Skeletal muscle satellite cell (primary cell): ENCODE results near the gene FNBP1L.

Source experiments
- H3K27me3 ChIP-seq: 2 replicates; pipeline ENCODE4 v1.7.0; 2013; ENCODE audit warnings: low read length; ENCODE audit not compliant: control insufficient read depth, insufficient read depth
- H3K36me3 ChIP-seq: 2 replicates; pipeline ENCODE4 v1.7.0; 2013; ENCODE audit warnings: mild to moderate bottlenecking, control low read depth, low read length; ENCODE audit not compliant: insufficient read depth
- H3K4me1 ChIP-seq: 2 replicates; pipeline ENCODE4 v1.7.0; 2013; ENCODE audit warnings: low read length; ENCODE audit not compliant: control insufficient read depth, insufficient read depth
- H3K4me2 ChIP-seq: 2 replicates; pipeline ENCODE4 v1.7.0; 2013; ENCODE audit warnings: mild to moderate bottlenecking, low read length
- H3K4me3 ChIP-seq: 2 replicates; pipeline ENCODE4 v1.7.0; 2013; ENCODE audit warnings: low read length
- H3K9ac ChIP-seq: 2 replicates; pipeline ENCODE4 v1.7.0; 2013; ENCODE audit warnings: mild to moderate bottlenecking, low read depth, low read length, moderate library complexity
- H3K9me3 ChIP-seq: replicated peaks from 2 replicates; pipeline ENCODE4 v1.7.0; 2013; ENCODE audit warnings: mild to moderate bottlenecking, control low read depth, low read length

FNBP1L gene

GRCh38 chr1:93559695-93560094, 111.8 kb downstream of the FNBP1L start:
- H3K4me1 ChIP-seq: peaks cover 10% of the 10 kb centered on the region
- no peaks in the 10 kb centered on the region for H3K9me3 ChIP-seq
- no peak overlapping the region for H3K4me2 ChIP-seq
- H3K4me3 ChIP-seq: no peak overlapping the region
- H3K36me3 ChIP-seq: peaks cover 55% of the 10 kb centered on the region
- H3K9ac ChIP-seq: no peak overlapping the region
- H3K27me3 ChIP-seq: no peaks in the 10 kb centered on the region

- peaks cover 10% of the 10 kb centered on the region for H3K4me1 ChIP-seq
- H3K9ac ChIP-seq: no peak overlapping the region
- H3K4me3 ChIP-seq: no peak overlapping the region
- no peaks in the 10 kb centered on the region for H3K9me3 ChIP-seq
- H3K4me2 ChIP-seq: no peak overlapping the region
- H3K27me3 ChIP-seq: no peaks in the 10 kb centered on the region
- H3K36me3 ChIP-seq: peaks cover 90% of the 10 kb centered on the region
Observed at GRCh38 chr1:93565496-93566206, 117.7 kb downstream of the FNBP1L start.

GRCh38 chr1:93566227-93566626, 118.3 kb downstream of the FNBP1L start:
- Histone ChIP-seq H3K4me3 (no peak overlapping the region), H3K4me1 (peaks cover 10% of the 10 kb centered on the region), H3K27me3 (no peaks in the 10 kb centered on the region), H3K9ac (no peak overlapping the region), H3K9me3 (no peaks in the 10 kb centered on the region), H3K36me3 (peaks cover 88% of the 10 kb centered on the region), H3K4me2 (no peak overlapping the region)

GRCh38 chr1:93567255-93567918, 119.5 kb downstream of the FNBP1L start:
- H3K4me1 ChIP-seq: peaks cover 10% of the 10 kb centered on the region
- no peak overlapping the region for H3K9ac ChIP-seq
- H3K27me3 ChIP-seq: no peaks in the 10 kb centered on the region
- no peak overlapping the region for H3K4me2 ChIP-seq
- peaks cover 89% of the 10 kb centered on the region for H3K36me3 ChIP-seq
- H3K9me3 ChIP-seq: no peaks in the 10 kb centered on the region
- H3K4me3 ChIP-seq: no peak overlapping the region

- Histone ChIP-seq H3K4me3 (no peak overlapping the region), H3K27me3 (no peaks in the 10 kb centered on the region), H3K9me3 (no peaks in the 10 kb centered on the region), H3K36me3 (peaks cover 93% of the 10 kb centered on the region), H3K9ac (no peak overlapping the region), H3K4me2 (no peak overlapping the region), H3K4me1 (peaks cover 10% of the 10 kb centered on the region)
Observed at GRCh38 chr1:93569489-93569888, 121.6 kb downstream of the FNBP1L start.

- no peak overlapping the region for H3K4me2 ChIP-seq
- H3K4me3 ChIP-seq: no peak overlapping the region
- peaks cover 93% of the 10 kb centered on the region for H3K36me3 ChIP-seq
- peaks cover 10% of the 10 kb centered on the region for H3K4me1 ChIP-seq
- H3K9ac ChIP-seq: no peak overlapping the region
- no peaks in the 10 kb centered on the region for H3K9me3 ChIP-seq
- H3K27me3 ChIP-seq: no peaks in the 10 kb centered on the region
Observed at GRCh38 chr1:93571623-93572310, 123.8 kb downstream of the FNBP1L start.

GRCh38 chr1:93573940-93574469, 126.1 kb downstream of the FNBP1L start:
- no peak overlapping the region for H3K9ac ChIP-seq
- H3K27me3 ChIP-seq: no peaks in the 10 kb centered on the region
- peaks cover 95% of the 10 kb centered on the region for H3K36me3 ChIP-seq
- H3K4me3 ChIP-seq: no peak overlapping the region
- peaks cover 13% of the 10 kb centered on the region for H3K4me1 ChIP-seq
- H3K9me3 ChIP-seq: no peaks in the 10 kb centered on the region
- no peak overlapping the region for H3K4me2 ChIP-seq

GRCh38 chr1:93574511-93574910, 126.6 kb downstream of the FNBP1L start:
- Histone ChIP-seq H3K36me3 (peaks cover 95% of the 10 kb centered on the region), H3K4me1 (peaks cover 18% of the 10 kb centered on the region), H3K4me2 (no peak overlapping the region), H3K9ac (no peak overlapping the region), H3K4me3 (no peak overlapping the region), H3K27me3 (no peaks in the 10 kb centered on the region), H3K9me3 (no peaks in the 10 kb centered on the region)

- Histone ChIP-seq H3K4me1 (peaks cover 23% of the 10 kb centered on the region), H3K9me3 (no peaks in the 10 kb centered on the region), H3K4me3 (no peak overlapping the region), H3K27me3 (no peaks in the 10 kb centered on the region), H3K4me2 (no peak overlapping the region), H3K36me3 (peaks cover 93% of the 10 kb centered on the region), H3K9ac (no peak overlapping the region)
Observed at GRCh38 chr1:93574991-93575390, 127.1 kb downstream of the FNBP1L start.

- Histone ChIP-seq H3K27me3 (no peaks in the 10 kb centered on the region), H3K9me3 (no peaks in the 10 kb centered on the region), H3K4me3 (no peak overlapping the region), H3K9ac (no peak overlapping the region), H3K36me3 (peaks cover 93% of the 10 kb centered on the region), H3K4me1 (peaks cover 30% of the 10 kb centered on the region), H3K4me2 (no peak overlapping the region)
Observed at GRCh38 chr1:93575621-93576284, 127.8 kb downstream of the FNBP1L start.

- Histone ChIP-seq H3K9ac (no peak overlapping the region), H3K4me3 (no peak overlapping the region), H3K27me3 (no peaks in the 10 kb centered on the region), H3K4me1 (peaks cover 30% of the 10 kb centered on the region), H3K9me3 (no peaks in the 10 kb centered on the region), H3K4me2 (no peak overlapping the region), H3K36me3 (peaks cover 94% of the 10 kb centered on the region)
Observed at GRCh38 chr1:93576346-93576745, 128.4 kb downstream of the FNBP1L start.
